Measurements from ENCODE around the gene CSF2.
"Not testable (repeated sequence)": the region's sequence is repeated elsewhere in the genome, so short reads cannot be mapped to it uniquely, and the experiment has no call there.

Gene CSF2

GRCh38 chr5:132112111-132112510, 38.5 kb downstream of the CSF2 start:
- DNase-seq = no peak

GRCh38 chr5:132114150-132115121, 40.8 kb downstream of the CSF2 start:
- no peak for DNase-seq

DNA sequence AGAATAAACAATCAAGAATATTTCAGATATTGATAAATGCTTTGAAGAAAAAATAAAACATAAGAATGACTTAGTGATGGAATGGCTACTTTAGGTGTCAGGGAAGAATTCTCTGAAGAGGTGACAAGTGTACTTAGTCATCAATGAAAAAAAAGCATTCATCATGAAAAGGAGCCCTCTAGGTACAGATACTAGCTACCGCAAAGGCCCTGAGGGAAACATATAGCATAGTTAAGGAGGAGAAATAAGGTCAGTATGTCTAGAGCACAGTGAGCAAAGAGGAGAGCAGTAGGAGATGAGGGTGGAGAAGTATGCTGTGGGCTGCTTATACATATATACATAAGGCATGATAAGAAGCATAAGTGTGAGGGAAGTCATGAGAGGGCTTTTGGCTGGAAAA, 41.8 kb downstream of the CSF2 start:
- no peak for DNase-seq

- no peak for DNase-seq
These were observed 42.5 kb downstream of the CSF2 start for GRCh38 chr5:132116072-132116471.

- DNase-seq = not testable (repeated sequence)
These were observed 43.4 kb downstream of the CSF2 start for GRCh38 chr5:132116909-132117489.

DNA sequence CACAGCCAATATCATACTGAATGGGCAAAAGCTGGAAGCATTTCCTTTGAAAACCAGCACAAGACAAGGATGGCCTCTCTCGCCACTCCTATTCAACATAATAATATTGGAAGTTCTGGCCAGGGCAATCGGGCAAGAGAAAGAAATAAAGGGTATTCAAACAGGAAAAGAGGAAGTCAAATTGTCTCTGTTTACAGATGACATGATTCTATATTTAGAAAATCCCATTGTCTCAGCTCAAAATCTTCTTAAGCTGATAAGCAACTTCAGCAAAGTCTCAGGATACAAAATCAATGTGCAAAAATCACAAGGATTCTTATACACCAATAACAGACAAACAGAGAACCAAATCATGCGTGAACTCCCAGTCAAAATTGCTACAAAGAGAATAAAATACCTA, 47.1 kb downstream of the CSF2 start:
- not testable (repeated sequence) for DNase-seq

GRCh38 chr5:132122971-132123370, 49.4 kb downstream of the CSF2 start:
- DNase-seq = not testable (repeated sequence)

GRCh38 chr5:132123578-132123977, 50.0 kb downstream of the CSF2 start:
- not testable (repeated sequence) for DNase-seq

All from activated T-cell treated with anti-CD3 and anti-CD28 coated beads, Interleukin-2, amount 50 U/mL, for 48 hours (primary cell).